ENCODE measurements around the gene BAD. TPM values are rescaled to one million over a fixed set of nuclear protein-coding genes. Genes with fewer than 3 reads are reported as not detected.

The BAD gene
- total RNA-seq = 68.3 and 93.5 TPM in 2 replicates

GRCh38 chr11:64284048-64284961 lies at the start of gene BAD:
BAD (minus strand) TSS chr11:64284665; CDS start chr11:64284368, 297 bp downstream.

GRCh38 chr11:64317961-64318765 lies 33.7 kb upstream of the BAD start, which contains the start of gene PRDX5:
PRDX5 (plus strand) TSS chr11:64318121; CDS start chr11:64318216, 95 bp downstream.

GRCh38 chr11:64317325-64317960 lies 33.0 kb upstream of the BAD start, which contains the start of gene TRMT112:
TRMT112 (minus strand) TSS chr11:64317559; CDS start chr11:64317526, 33 bp downstream.

GRCh38 chr11:64305075-64305690 lies 20.7 kb upstream of the BAD start, which contains the start of gene ESRRA:
ESRRA (plus strand) TSS chr11:64305524; CDS start chr11:64307180, 1,656 bp downstream.

GRCh38 chr11:64299847-64300648 lies 15.6 kb upstream of the BAD start, which contains the start of gene CATSPERZ:
CATSPERZ (plus strand) TSS chr11:64300358; CDS start chr11:64300411, 53 bp downstream.

GRCh38 chr11:64291262-64291751 lies 6.8 kb upstream of the BAD start, which contains the start of gene KCNK4:
KCNK4 (plus strand) TSS chr11:64291302; CDS start chr11:64293019, 1,717 bp downstream.

GRCh38 chr11:64284962-64285884 lies 758 bp upstream of the BAD start, which contains the start of gene GPR137:
GPR137 (plus strand) TSS chr11:64285848; CDS start chr11:64286525, 677 bp downstream.

GRCh38 chr11:64251016-64251752 lies 33.3 kb downstream of the BAD start, which contains the start of gene PLCB3:
PLCB3 (plus strand) TSS chr11:64251530; CDS start chr11:64251650, 120 bp downstream.

GRCh38 chr11:64246871-64247728 lies 37.4 kb downstream of the BAD start, which contains the start of gene PPP1R14B:
PPP1R14B (minus strand) TSS chr11:64246943; CDS start chr11:64246673, 270 bp downstream.

GRCh38 chr11:64240435-64241240 lies 43.8 kb downstream of the BAD start, which contains the start of gene FKBP2:
FKBP2 (plus strand) TSS chr11:64241095; CDS start chr11:64242388, 1,293 bp downstream.

GRCh38 chr11:64233913-64234586 lies 50.4 kb downstream of the BAD start, which contains the start of gene VEGFB:
VEGFB (plus strand) TSS chr11:64234584; CDS start chr11:64234834, 250 bp downstream.

GRCh38 chr11:64230171-64230984 lies 54.1 kb downstream of the BAD start, which contains the start of gene DNAJC4:
DNAJC4 (plus strand) TSS chr11:64230548; CDS start chr11:64230855, 307 bp downstream.

GRCh38 chr11:64225608-64226506 lies 58.6 kb downstream of the BAD start, which contains the start of the genes NUDT22 and TRPT1:
NUDT22 (plus strand) TSS chr11:64226274; CDS start chr11:64226653, 379 bp downstream.
TRPT1 (minus strand) TSS chr11:64226186; CDS start chr11:64225860, 326 bp downstream.

